Glomerular visceral epithelial cell (primary cell): Measurements from ENCODE around the gene PDXK.
"Not testable (repeated sequence)": the region's sequence is repeated elsewhere in the genome, so short reads cannot be mapped to it uniquely, and the experiment has no call there.

Experiments used
- DNase-seq: peaks from one replicate; pipeline ENCODE4 v3.0.0-alpha.2; 2016; ENCODE audit errors: extremely low spot score

PDXK gene

DNA sequence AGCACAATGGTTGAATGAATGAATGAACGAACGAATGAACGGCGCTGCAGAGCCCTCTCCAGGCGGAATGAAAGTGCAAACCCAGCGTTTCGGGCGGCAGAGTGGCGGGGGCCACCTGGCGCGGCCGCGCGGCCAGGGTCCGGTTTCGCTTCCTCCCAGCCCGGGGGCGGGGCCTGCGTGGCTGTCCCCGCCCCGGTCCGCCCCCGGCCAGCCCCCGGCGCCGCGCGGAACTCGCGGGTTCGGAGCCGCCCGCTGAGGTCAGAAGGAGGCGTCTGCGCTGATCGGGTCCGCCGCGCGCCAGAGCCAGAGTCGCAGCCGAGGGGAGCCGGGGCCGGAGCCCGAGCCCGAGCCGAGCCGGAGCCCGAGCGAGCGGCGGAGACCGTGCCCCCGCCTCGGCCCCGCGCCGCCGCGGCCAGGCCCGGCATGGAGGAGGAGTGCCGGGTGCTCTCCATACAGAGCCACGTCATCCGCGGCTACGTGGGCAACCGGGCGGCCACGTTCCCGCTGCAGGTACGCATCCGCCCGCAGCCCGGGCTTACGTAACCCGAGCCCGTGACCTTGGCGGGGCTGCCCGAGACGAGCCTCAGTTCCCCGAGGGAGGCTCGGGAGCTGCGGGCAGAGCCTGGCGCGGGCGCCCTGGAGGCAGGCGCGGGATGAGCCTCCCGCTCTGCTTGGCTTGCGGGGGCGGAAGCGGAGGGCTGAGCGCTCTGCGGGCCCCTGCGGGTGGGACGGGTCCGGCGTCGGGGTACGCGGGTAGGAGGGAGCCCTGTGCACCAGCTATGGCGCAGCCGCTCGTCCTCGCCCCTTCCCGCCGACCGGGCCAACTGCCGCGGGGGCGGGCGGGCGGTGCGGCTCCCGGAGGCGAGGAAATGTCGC, at the start of gene PDXK:
TSS of gene PDXK (plus strand) at position 258 of the 876 bp plus-strand sequence. CDS start at position 424, 166 bp downstream.
- DNase-seq = peak; percentile 88

DNA sequence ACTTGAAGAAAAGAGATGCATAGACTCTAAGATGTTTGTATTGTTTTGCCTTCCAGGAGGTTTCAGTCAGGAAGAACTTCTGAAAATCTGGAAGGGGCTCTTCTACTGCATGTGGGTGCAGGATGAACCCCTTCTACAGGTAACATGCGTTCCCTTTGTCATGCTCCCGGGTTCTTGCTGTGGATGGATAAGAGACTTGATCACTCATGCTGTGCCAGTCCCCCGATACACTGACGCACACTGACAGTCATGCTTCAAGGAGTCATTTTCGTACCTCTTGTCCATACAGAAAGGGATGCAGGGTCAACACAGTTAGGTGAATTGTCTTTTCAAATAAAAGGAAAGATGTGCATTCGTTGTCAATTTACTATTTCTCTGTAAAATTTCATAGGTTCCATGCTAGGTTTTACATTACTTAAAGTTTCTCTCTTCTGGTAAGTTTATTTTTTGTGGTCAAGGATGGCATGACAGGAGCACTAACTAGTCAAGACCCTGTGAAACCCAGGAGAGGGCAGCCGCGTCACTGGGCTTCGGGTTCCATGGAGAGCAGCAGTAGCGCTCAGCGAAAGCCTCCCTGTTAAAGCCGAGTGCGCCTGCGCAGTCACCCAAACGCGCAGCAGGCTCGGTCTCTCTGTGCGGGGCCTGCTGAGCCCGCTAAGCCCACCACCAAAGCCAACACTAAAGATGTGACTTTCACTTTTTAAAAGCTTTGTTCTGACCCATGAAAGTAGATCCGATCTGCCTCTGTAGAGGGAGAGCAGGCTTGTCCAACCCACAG, 48.9 kb upstream of the PDXK start:
- no peak for DNase-seq

DNA sequence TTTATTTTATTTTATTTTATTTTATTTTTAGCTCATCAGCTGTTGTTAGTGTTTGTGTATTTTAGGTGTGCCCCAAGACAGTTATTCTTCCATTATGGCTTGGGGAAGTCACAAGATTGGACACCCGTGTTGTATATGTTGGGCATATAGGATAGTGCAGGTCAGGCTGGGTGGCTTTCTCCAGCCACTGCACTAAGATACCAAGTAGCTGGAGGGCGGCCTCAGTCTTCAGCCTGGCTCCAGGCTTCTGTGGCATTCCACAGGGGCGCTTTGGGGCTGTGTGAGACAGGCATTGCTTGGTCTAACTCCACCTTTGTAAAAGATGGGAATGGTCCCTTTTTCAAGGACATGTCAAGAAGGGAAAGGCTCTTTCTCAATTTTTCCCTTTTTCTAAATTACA, 43.1 kb upstream of the PDXK start:
- DNase-seq = no peak

DNA sequence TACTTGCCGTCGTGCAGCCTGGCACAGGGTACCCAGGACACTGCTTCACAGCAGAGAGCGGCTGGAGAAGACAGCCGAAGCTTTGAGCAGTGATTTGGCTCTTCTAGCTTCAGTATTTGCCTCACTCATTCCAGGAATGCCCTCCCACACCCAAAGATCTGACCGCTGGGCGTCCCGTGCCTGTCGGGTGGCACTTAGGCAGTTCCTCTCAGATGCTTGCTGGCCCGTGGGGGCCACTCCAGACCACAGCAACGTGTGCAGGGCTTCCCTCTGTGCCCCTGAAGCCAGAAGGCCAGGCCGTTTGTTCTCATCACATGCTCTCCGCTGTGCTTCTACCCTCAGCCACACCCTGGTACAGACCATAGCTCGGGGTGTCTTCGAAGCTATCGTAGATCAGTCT, 42.5 kb upstream of the PDXK start:
- DNase-seq = no peak

DNA sequence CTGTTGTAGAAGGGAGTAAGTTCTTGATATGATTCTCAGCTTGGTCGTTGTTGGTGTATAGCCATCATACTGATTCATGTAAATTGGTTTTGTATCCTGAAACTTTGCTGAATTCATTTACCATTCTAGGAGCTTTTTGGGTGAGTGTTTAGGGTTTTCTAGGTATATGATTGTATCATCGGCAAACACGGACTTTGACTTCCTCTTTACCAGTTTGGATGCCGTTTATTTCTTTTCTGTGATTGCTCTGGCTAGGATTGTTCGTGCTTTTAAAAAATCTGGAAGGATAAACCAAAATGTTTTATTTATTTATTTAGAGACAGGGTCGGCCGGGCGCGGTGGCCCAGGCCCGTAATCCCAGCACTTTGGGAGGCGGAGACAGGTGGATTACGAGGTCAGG, 39.0 kb upstream of the PDXK start:
- DNase-seq = no peak

DNA sequence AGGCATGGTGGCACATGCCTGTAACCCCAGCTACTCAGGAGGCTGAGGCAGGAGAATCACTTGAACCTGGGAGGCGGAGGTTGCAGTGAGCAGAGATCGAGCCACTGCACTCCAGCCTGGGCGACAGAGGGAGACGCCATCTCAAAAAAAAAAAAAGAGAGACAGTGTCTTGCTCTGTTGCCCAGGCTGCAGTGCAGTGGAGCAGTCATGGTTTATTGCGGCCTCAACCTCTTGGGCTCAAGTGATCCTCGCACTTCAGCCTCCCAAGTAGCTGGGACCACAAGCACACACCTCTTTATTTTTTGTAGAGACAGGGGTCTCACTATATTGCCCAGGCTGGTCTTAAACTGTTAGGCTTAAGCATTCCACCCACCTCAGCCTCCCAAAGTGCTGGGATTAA, 38.5 kb upstream of the PDXK start:
- not testable (repeated sequence) for DNase-seq

DNA sequence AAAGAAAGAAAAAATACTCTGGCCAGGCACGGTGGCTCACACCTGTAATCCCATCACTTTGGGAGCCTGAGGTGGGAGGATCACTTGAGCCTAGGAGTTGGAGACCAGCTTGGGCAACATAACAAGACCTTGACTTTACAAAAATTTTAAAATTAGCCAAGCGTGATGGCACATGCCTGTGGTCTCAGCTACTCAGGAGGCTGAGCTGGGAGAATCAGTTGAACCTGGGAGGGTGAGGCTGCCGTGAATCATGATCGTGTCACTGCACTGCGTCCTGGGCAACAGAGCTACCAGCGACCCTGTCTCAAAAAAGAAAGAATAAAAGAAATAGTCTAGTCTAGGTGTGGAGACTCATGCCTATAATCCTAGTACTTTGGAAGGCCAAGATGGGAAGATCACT, 37.3 kb upstream of the PDXK start:
- peak; percentile 69 for DNase-seq

DNA sequence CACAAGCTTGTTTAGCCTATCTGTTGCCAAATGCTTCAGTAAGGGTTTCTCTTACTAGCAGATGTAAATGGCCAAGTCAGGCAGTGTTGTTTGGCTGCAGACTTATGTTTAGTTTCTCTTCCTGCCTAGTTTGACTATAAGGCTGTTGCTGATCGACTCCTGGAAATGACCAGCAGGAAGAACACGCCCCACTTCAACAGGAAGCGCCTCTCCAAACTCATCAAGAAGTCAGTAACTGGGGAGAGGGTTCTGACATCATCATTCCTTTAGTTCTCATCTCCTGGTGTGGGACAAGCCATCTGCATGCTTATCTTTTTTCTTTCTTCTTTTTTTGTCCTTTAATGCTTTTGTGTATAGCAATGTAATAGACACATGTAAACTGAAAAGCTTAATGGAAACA, 34.5 kb upstream of the PDXK start:
- DNase-seq = no peak

DNA sequence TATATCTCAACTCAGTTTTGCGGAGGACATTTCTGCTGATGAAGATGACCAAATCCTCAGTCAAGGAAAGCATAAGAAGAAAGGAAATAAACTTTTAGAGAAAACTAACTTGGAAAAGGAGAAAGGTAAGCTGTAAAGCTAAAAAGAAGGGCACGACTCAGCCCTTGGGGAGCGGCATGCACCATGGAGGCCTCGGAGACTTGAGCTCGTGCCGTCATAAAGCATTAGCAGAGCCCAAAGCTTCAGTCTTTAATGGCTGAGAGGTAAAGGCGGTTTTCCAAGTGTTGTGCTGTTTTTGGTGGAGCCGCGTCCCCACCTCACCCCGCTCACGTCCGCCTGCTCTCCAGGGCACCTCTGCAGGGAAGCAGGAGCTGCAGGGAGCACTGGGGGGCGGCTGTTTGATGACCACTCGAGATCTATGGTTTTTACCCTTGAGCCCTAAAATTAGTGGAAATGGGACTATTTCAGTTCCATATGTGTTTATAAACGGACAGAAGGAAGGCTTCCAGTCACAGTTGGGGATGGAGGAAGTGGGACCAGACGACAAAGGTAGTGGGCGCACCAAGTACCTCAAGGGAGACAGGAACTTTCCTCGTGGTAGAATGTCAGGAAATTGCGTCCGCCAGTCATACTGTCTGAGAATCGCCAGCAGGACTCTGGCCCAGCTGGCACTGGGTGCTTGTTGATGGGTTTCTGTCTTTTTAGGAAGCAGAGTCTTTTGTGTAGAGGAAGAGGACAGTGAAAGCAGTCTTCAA, 31.9 kb upstream of the PDXK start:
- DNase-seq = no peak

DNA sequence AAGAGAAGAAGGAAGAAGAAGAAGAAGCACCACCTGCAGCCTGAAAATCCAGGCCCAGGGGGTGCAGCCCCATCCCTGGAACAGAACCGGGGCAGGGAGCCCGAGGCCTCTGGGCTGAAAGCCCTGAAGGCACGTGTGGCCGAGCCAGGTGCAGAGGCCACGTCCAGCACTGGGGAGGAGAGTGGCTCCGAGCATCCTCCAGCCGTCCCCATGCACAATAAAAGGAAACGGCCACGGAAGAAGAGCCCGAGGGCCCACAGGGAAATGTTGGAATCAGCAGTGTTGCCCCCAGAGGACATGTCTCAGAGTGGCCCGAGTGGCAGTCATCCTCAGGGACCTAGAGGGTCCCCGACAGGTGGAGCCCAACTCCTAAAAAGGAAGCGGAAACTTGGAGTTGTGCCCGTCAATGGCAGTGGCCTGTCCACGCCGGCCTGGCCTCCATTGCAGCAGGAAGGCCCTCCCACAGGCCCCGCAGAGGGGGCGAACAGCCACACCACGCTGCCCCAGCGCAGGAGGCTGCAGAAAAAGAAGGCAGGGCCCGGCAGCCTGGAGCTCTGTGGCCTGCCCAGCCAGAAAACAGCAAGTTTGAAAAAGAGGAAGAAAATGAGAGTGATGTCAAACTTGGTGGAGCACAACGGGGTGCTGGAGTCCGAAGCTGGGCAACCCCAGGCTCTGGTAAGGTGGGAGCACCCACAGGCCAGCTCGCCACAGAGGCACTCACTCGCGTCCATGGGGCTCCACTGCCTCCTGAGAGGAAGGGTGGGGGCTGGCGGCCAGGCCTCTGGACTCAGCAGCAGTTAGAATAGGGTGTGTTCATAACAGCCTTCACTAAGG, 31.1 kb upstream of the PDXK start:
- no peak for DNase-seq

- DNase-seq = no peak
Observed at GRCh38 chr21:43688906-43689305, 30.0 kb upstream of the PDXK start.

GRCh38 chr21:43689556-43690337, 29.2 kb upstream of the PDXK start:
- no peak for DNase-seq

- DNase-seq = no peak
Observed at GRCh38 chr21:43690346-43690745, 28.6 kb upstream of the PDXK start.

DNA sequence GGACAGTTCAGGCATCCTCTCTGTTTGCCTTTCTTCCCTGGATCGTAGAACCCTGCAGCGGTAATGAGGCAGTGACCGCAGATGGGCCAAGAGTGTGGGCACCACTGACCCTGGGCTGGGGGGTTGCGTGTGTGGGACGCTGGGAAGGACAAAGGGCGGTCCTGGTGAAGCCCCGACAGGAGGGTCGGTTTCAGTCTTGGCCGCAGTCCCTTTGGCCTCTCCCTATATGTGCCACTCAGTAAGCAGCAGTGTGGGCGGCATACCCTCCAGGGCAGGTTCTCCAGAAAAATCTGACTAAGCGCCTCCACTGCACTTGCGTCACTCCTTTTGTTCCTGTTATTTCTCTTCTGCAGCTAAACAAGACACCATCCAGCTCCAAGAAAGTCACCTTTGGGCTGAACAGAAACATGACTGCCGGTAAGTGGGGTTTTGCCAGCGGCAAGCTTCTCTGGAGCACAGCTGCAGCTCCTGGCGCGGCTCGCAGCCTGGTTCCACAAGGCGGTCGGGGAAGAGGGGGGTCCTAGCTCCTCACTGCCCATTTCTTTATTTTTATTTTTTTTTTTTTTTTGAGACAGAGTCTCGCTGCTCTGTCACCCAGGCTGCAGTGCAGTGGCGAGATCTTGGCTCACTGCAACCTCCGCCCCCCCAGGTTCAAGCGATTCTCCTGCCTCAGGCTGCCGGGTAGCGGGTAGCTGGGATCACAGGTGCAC, 27.7 kb upstream of the PDXK start:
- DNase-seq = no peak

DNA sequence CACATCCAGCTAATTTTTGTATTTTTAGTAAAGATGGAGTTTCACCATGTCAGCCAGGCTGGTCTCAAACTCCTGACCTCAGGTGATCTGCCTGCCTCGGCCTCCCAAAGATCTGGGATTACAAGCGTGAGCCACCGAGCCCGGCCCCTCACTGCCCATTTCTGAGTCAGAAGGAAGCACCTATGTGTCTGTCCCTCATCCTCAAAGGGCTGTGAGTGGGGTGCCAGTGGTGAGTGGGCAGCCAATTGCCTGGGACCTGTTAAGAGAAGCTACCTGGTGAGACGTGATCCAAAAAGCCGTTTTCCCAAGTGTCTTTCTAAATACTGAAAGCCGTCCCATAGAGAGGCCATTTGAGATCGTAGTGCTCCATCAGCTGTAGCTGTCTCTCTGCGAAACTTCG, 27.1 kb upstream of the PDXK start:
- no peak for DNase-seq

DNA sequence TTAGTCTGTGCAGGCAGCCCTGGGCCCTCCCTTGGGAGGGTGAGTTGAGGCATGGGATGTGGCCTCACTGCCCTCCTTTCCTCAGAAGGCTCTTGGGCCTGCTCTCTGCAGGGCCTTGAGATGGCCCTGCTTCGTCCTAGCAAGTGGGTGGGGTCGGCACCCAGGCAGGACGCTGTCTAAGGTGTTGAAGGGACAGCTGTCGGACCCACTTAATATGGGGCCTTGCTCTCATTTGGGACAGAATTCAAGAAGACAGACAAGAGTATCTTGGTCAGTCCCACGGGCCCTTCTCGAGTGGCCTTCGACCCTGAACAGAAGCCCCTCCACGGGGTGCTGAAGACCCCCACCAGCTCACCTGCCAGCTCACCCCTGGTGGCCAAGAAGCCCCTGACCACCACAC, 26.0 kb upstream of the PDXK start:
- DNase-seq = no peak

DNA sequence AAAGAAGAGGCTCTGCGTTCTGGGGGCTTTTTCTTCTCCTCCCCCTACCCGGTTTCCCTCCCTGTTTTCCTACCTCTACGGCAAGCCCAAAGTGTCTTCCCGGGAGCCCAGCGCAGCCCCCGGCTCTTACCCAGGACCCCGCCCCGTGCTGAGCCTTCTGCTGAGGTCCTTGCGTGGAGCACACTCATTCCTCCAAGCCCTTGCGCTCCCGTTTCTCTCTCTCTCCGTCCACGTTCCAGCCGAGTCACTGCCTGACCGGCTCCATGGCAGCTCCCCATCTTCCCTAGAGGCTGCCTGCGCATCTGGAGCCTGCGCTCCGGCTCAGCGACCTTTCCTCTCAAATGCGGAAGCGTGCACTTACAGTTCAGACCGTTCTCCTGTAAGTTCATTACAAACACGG, 24.9 kb upstream of the PDXK start:
- DNase-seq = no peak

GRCh38 chr21:43694437-43695079, 24.4 kb upstream of the PDXK start:
- no peak for DNase-seq

GRCh38 chr21:43696214-43696613, 22.7 kb upstream of the PDXK start:
- DNase-seq = no peak
